ENCODE results near the gene FRY.

Gene FRY

DNA sequence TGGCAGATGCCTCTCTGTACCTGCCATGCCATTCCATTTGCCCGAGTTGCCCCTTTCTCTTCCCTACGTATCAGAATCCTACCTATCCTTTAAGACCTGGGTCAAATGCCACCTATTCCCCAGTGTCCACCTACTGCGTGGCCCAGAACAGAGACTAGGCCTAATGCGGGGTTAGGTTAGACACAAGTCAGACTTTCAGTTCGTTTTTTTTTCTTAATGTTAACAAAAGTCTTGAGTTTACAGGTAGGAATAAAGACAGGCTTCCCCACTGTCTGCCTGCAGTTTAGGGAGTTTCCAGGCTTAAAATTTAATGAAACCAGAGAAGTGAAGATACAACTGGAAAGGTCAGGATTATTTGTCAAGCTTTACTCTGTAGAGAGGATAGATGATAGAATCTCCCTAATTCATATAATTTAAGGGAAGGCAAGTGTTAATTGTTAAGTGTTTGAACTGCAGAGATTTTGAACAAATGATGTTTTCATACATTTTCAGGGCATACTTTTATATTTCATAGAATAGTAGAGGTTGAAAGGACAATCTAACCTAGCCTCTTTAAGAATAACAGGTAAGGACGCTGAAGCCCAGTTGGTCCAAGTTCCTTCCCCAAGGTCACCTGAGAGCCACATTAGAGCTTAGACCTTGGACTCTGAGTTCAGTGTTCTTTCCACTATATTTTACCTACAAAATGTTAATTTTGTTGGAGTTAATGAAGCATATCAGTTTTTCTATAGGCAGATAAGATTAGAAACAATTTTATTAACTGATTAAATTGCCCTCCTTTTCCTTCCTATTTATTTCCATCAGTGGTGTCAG lies 35.8 kb downstream of the FRY start:
- no peak for TF ChIP-seq POLR2AphosphoS5 (IDR thresholded peaks at IDR 0.05; ENCODE audit: low read depth, low read length)
- TF ChIP-seq SPI1 (IDR thresholded peaks at IDR 0.05; ENCODE audit: low read depth, low read length) = no peak
- TF ChIP-seq PAX5 (IDR thresholded peaks at IDR 0.05; ENCODE audit: insufficient read depth, low read length, severe bottlenecking) = no peak
- no peak for TF ChIP-seq TAF1 (IDR thresholded peaks at IDR 0.05; ENCODE audit: low read depth, low read length)
- TF ChIP-seq POLR2A (IDR thresholded peaks at IDR 0.05; ENCODE audit: low read depth, low read length) = no peak
- TF ChIP-seq POU2F2 (IDR thresholded peaks at IDR 0.05; ENCODE audit: low read depth, low read length) = no peak
- DNase-seq (ENCODE audit: insufficient read length, low spot score) (no peak), FAIRE-seq (no peak)

DNA sequence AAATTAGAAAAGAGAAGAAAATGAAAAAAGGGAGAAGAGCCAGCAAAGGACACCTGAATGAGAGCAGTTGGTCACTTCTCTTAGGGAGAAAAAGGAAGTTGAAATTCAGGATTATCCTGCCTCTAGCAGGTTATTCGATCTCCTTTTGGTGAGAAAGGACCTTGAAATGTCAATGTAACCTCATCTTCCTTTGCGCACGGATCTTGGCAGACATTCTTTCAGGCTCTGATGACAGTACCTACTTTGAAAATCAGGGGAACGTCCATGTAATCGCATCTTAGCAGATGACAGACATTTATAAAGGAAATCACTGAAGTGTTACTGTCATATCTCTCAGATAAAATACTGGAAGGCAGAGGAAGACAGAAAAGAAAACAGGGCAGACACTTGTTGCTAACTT lies 36.7 kb downstream of the FRY start:
- no peak for DNase-seq (ENCODE audit: insufficient read length, low spot score)
- no peak for TF ChIP-seq POLR2AphosphoS5 (IDR thresholded peaks at IDR 0.05; ENCODE audit: low read depth, low read length)
- no peak for TF ChIP-seq PAX5 (IDR thresholded peaks at IDR 0.05; ENCODE audit: insufficient read depth, low read length, severe bottlenecking)
- TF ChIP-seq POU2F2 (IDR thresholded peaks at IDR 0.05; ENCODE audit: low read depth, low read length) = no peak
- no peak for TF ChIP-seq SPI1 (IDR thresholded peaks at IDR 0.05; ENCODE audit: low read depth, low read length)
- no peak for TF ChIP-seq TAF1 (IDR thresholded peaks at IDR 0.05; ENCODE audit: low read depth, low read length)
- no peak for TF ChIP-seq POLR2A (IDR thresholded peaks at IDR 0.05; ENCODE audit: low read depth, low read length)
- FAIRE-seq = no peak

DNA sequence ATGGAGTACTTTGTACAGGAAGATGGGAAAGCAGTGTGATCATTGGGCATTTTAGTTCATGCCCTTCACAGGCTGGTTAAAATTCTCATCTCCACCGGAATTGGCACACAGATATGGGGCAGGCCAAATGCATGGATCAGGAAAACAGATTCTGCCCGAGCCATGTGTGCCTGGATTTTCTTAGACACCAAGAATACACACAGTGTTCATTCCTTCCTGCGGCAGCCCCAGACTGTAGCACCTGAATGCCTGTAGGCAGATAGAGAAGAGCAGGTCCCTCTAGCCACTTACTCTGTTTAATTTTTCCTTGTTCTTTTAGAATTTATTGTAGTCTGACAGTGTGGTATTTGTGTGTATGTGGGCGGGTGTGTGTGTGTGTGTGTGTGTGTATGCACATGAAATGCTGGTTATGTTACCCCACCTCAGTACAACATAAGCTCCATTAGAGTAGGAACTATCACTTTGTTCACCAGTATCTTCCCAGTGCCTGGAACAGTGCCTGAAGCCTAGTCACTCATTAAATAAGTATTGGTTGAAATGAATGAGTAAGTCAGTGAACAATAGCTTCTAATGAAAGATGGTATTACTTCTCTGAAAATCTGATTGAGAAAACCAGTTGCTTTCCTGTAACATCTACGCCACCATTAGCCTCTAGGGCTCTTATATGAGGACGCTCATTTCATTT lies 41.7 kb downstream of the FRY start:
- TF ChIP-seq POLR2A (IDR thresholded peaks at IDR 0.05; ENCODE audit: low read depth, low read length) (no peak), TAF1 (IDR thresholded peaks at IDR 0.05; ENCODE audit: low read depth, low read length) (no peak), POU2F2 (IDR thresholded peaks at IDR 0.05; ENCODE audit: low read depth, low read length) (no peak), POLR2AphosphoS5 (IDR thresholded peaks at IDR 0.05; ENCODE audit: low read depth, low read length) (no peak), PAX5 (IDR thresholded peaks at IDR 0.05; ENCODE audit: insufficient read depth, low read length, severe bottlenecking) (no peak), SPI1 (IDR thresholded peaks at IDR 0.05; ENCODE audit: low read depth, low read length) (no peak)
- FAIRE-seq (no peak), DNase-seq (ENCODE audit: insufficient read length, low spot score) (no peak)

DNA sequence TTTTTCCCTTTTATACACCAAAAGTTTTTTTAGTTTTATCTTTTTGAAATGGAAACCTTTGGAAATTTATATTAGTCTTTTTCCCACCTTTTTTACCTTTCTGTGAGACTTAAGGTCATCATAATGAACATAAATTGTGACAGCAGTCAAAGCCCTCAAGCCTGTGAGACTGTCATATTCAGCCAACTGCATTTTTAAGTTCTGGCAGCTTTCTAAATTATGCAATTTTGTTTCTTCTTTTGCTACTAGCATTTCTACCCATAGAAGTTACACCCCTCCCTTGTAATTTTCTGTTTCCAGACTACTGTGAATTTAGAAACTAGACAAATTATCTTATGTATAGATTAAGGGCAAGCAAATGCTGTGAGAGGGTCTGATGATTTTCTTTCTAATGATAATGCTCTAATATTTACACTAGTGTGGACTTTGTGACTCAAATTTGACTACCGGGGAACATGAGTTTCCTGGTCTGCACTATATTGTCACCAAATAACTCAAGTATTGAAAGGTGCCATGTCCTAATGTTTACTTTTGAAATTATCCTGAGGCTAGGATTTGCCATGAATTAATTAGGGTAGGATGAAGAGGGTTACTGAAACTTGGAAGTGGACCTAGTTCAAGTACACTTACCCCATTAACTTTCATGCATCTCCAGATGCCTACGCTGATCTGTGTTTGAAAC lies 43.7 kb downstream of the FRY start:
- DNase-seq (ENCODE audit: insufficient read length, low spot score) (no peak), FAIRE-seq (no peak)
- no peak for TF ChIP-seq TAF1 (IDR thresholded peaks at IDR 0.05; ENCODE audit: low read depth, low read length)
- TF ChIP-seq SPI1 (IDR thresholded peaks at IDR 0.05; ENCODE audit: low read depth, low read length) = no peak
- TF ChIP-seq POU2F2 (IDR thresholded peaks at IDR 0.05; ENCODE audit: low read depth, low read length) = no peak
- TF ChIP-seq PAX5 (IDR thresholded peaks at IDR 0.05; ENCODE audit: insufficient read depth, low read length, severe bottlenecking) = no peak
- TF ChIP-seq POLR2AphosphoS5 (IDR thresholded peaks at IDR 0.05; ENCODE audit: low read depth, low read length) = no peak

DNA sequence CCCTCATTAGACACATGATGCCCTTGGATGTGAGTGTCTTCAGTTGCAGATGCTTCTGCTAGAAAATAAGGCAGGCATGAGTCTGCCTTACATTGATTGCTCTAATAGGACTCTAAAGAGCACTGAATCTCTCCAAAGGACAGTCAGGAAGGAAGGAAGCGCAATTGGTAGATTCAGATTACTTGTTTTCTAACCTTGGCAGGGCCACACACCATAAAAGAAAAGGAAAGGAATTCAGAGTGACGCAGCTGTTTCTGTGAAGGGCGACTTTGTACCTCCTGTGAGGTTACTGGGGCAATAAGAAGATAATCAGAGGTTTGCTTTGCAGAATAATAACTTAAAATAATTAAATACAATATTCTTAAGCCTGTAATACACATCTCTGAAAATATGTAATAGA lies 48.0 kb downstream of the FRY start:
- FAIRE-seq = no peak
- TF ChIP-seq SPI1 (IDR thresholded peaks at IDR 0.05; ENCODE audit: low read depth, low read length) (no peak), PAX5 (IDR thresholded peaks at IDR 0.05; ENCODE audit: insufficient read depth, low read length, severe bottlenecking) (no peak), POU2F2 (IDR thresholded peaks at IDR 0.05; ENCODE audit: low read depth, low read length) (no peak), POLR2AphosphoS5 (IDR thresholded peaks at IDR 0.05; ENCODE audit: low read depth, low read length) (no peak), POLR2A (IDR thresholded peaks at IDR 0.05; ENCODE audit: low read depth, low read length) (no peak), TAF1 (IDR thresholded peaks at IDR 0.05; ENCODE audit: low read depth, low read length) (no peak)

DNA sequence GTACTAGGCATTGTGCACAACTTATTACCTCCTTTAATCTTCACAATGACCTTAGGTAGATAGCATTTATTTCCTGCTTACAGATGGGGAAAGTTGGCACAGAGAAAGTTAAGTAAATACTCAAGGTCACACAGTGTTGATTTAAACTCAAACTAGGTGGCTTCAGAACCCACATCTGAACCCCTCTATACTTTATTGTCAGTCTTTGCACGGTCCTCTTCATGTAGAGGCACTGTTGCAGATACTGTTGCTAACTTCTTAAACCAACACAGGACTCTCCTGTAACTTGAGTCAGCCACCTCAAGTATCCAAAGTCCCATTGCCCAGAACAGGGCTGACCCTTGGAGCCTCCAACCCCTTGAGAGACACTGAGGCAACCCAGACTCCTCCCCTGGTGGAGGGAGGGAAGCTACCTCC lies 48.8 kb downstream of the FRY start:
- TF ChIP-seq TAF1 (IDR thresholded peaks at IDR 0.05; ENCODE audit: low read depth, low read length) (no peak), POLR2A (IDR thresholded peaks at IDR 0.05; ENCODE audit: low read depth, low read length) (no peak)
- FAIRE-seq = no peak

More for the DNA sequence above, 48.0 kb downstream of the FRY start:
- no peak for DNase-seq (ENCODE audit: insufficient read length, low spot score)

DNA sequence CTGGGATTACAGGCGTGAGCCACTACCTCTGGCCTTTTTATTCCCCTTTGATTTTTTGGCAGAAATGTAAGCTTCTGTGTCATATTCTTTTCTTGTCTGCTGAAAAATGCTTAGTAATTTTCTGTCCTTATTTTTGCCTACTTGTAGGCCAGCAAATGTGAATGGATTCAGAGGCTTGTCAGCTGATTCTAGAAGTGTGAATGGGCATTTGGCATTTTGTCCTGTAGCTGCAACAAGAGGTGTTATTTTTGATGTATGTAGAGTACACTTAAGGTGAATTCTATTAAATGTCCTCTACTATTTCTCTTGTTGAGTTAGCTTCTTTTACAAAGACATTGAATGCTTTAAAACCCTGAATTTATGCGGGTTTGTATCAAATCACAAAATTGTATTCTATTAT lies 50.0 kb downstream of the FRY start:
- FAIRE-seq = no peak
- no peak for TF ChIP-seq TAF1 (IDR thresholded peaks at IDR 0.05; ENCODE audit: low read depth, low read length)
- TF ChIP-seq POU2F2 (IDR thresholded peaks at IDR 0.05; ENCODE audit: low read depth, low read length) = no peak
- TF ChIP-seq POLR2A (IDR thresholded peaks at IDR 0.05; ENCODE audit: low read depth, low read length) = no peak
- TF ChIP-seq PAX5 (IDR thresholded peaks at IDR 0.05; ENCODE audit: insufficient read depth, low read length, severe bottlenecking) = no peak
- no peak for TF ChIP-seq SPI1 (IDR thresholded peaks at IDR 0.05; ENCODE audit: low read depth, low read length)
- no peak for TF ChIP-seq POLR2AphosphoS5 (IDR thresholded peaks at IDR 0.05; ENCODE audit: low read depth, low read length)
- no peak for DNase-seq (ENCODE audit: insufficient read length, low spot score)

More for the DNA sequence above, 48.8 kb downstream of the FRY start:
- no peak for DNase-seq (ENCODE audit: insufficient read length, low spot score)

DNA sequence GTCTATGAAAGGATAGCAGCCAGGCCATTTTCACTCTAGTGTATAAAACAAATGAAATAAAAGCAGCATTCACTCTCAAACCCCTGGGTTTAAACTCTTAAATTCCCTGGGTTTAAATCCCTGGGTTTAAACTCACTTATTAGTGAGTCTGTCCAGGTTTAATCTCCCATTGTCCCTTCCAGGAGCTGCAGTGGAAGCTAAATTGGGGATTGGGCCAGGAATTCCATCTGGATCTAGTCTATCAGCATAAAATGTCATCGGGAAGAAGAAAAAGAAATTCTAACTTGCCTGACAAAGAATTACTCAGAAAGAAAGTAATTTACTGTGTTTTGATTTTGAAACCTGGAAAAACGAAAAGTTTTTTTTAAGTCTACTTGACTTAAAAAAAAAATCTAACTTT lies 54.8 kb downstream of the FRY start:
- DNase-seq (ENCODE audit: insufficient read length, low spot score) = no peak
- FAIRE-seq = no peak
- TF ChIP-seq PAX5 (IDR thresholded peaks at IDR 0.05; ENCODE audit: insufficient read depth, low read length, severe bottlenecking) (no peak), POU2F2 (IDR thresholded peaks at IDR 0.05; ENCODE audit: low read depth, low read length) (no peak), POLR2A (IDR thresholded peaks at IDR 0.05; ENCODE audit: low read depth, low read length) (no peak), POLR2AphosphoS5 (IDR thresholded peaks at IDR 0.05; ENCODE audit: low read depth, low read length) (no peak), TAF1 (IDR thresholded peaks at IDR 0.05; ENCODE audit: low read depth, low read length) (no peak), SPI1 (IDR thresholded peaks at IDR 0.05; ENCODE audit: low read depth, low read length) (no peak)

DNA sequence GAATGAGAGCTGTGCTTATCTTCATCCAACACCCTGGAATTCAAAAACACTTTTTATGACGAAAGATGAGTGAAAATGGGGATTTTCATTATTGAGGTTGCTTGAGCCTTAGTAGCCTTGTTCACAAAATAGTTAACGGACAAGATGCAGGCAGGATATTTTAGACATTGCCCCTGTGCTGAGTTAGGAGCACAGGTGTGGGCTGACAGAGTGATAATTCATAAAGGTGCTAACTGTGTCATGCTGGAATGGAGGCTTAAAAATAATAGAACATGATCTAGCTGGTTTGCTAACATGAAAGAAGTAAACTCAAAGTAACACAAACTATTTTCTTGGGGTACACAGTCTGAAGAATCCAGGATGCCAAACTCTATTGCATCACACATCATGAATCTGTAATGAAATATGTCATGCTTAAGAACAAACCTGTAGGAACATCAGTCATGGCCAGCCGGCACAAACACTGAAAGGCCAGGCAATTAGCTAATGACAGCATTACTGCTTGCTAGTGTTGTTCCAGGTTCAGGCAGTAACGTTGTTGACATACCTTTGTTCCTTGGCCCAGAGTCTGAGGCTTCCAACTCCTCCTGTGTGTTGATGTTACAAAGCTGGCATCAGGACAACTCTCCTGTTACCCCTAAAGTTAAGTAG lies 55.3 kb downstream of the FRY start:
- no peak for DNase-seq (ENCODE audit: insufficient read length, low spot score)
- TF ChIP-seq TAF1 (IDR thresholded peaks at IDR 0.05; ENCODE audit: low read depth, low read length) = no peak
- TF ChIP-seq POU2F2 (IDR thresholded peaks at IDR 0.05; ENCODE audit: low read depth, low read length) = no peak
- TF ChIP-seq POLR2A (IDR thresholded peaks at IDR 0.05; ENCODE audit: low read depth, low read length) = no peak
- TF ChIP-seq POLR2AphosphoS5 (IDR thresholded peaks at IDR 0.05; ENCODE audit: low read depth, low read length) = no peak
- no peak for TF ChIP-seq SPI1 (IDR thresholded peaks at IDR 0.05; ENCODE audit: low read depth, low read length)
- no peak for TF ChIP-seq PAX5 (IDR thresholded peaks at IDR 0.05; ENCODE audit: insufficient read depth, low read length, severe bottlenecking)

More for the DNA sequence above, 55.3 kb downstream of the FRY start:
- FAIRE-seq = peak; percentile 9

Measured in GM12891 (cell line).